Lower leg skin (tissue), 3 donors: ENCODE data around the gene TSHZ2.

Experiments
- POLR2A ChIP-seq, 2 donors: fragments of 450-650 bp; IDR thresholded peaks; one replicate each; pipeline ENCODE4 v1.6.1; 2016 to 2017; ENCODE audit warnings: antibody characterized with exemption in 2 of 2, mild to moderate bottlenecking in 1 of 2, moderate library complexity in 1 of 2
- TF ChIP-seq, protein P1 (sequence below), 3 donors: fragments of 450-650 bp; IDR thresholded peaks; one replicate each; pipeline ENCODE4 v1.5.1; 2016; ENCODE audit warnings: antibody characterized with exemption in 3 of 3, mild to moderate bottlenecking in 3 of 3, moderate library complexity in 2 of 3

DNA sequence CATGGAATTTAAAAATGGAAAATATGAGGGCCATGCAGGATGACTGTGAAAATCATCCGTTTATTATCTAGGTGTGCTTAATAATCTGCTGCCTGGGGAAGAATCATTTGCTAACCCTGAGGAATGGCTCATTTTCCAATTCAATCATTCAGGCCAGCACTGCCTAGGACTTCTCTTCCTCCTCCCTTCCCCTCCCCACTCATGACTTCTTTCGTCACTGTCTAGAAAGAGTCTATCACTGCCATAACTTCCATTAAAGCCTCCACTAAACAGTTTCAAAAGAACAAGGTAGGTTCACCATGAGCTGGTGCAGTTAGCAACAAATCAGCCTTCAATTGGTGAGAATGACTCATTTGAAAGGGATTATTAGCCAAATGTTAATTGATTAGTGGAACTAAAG, 43.9 kb downstream of the TSHZ2 start:
- no peak for TF ChIP-seq POLR2A (IDR thresholded peaks at IDR 0.05)
- TF ChIP-seq, protein P1, sequence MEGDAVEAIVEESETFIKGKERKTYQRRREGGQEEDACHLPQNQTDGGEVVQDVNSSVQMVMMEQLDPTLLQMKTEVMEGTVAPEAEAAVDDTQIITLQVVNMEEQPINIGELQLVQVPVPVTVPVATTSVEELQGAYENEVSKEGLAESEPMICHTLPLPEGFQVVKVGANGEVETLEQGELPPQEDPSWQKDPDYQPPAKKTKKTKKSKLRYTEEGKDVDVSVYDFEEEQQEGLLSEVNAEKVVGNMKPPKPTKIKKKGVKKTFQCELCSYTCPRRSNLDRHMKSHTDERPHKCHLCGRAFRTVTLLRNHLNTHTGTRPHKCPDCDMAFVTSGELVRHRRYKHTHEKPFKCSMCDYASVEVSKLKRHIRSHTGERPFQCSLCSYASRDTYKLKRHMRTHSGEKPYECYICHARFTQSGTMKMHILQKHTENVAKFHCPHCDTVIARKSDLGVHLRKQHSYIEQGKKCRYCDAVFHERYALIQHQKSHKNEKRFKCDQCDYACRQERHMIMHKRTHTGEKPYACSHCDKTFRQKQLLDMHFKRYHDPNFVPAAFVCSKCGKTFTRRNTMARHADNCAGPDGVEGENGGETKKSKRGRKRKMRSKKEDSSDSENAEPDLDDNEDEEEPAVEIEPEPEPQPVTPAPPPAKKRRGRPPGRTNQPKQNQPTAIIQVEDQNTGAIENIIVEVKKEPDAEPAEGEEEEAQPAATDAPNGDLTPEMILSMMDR (IDR thresholded peaks at IDR 0.05): no peak
